NCI-H2171 treated with DMSO at 0.1 percent for 48 hours (cell line): ENCODE measurements around the gene MAPK8IP1.
"Not testable (repeated sequence)": the region's sequence is repeated elsewhere in the genome, so short reads cannot be mapped to it uniquely, and the experiment has no call there.

ENCODE experiments used
- DNase-seq: peaks from one replicate; lab custom pipeline; 2025; lab: John Stamatoyannopoulos, UW

MAPK8IP1 gene

DNA sequence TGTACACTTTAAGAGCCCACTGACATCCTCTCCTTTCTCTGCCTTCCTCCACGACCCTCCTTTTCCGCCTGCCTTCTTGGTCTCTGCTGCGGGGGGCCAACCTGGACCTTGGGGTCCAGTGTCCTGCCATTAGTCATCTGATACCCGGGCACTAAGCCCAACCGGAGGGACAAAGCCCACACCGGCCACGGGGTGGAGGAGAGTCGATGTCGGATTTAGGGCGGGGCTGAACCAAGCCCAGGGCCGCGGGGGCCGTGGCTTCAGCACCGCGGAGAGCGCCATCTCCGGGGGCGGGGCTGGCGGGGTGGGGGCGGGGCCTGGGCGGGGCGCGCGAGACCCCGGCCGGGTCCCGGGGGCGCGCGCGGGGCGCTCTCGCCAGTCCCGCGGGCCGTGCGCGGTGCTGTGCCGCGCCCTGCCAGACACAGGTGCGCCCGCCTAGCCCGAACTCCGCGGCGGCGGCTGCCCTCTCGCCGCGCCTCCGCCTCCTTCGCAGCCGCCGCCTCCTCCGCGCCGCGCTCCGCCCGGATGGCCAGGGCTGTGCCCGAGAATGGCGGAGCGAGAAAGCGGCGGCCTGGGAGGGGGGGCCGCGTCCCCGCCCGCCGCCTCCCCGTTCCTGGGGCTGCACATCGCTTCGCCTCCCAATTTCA, at the start of gene MAPK8IP1:
TSS of gene MAPK8IP1 (plus strand) at position 378 of the 647 bp plus-strand sequence. CDS start at position 548, 170 bp downstream.
- peak; percentile 73 for DNase-seq

- DNase-seq, result no peak
Observed at GRCh38 chr11:45839204-45839603, 46.2 kb upstream of the MAPK8IP1 start.

DNA sequence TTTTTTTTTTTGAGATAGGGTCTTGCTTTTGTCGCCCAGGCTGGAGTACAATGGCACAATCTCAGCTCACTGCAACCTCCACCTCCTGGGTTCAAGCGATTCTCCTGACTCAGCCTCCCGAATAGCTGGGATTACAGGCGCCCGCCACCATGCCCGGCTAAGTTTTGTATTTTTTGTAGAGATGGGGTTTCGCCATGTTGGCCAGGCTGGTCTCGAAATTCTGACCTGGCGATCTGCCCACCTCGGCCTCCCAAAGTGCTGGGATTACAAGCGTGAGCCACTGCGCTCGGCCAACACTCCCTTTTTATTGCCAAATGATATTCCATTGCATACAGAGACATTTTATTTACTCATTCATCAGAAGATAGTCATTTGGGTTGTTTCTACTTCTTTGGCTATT, 45.2 kb upstream of the MAPK8IP1 start:
- DNase-seq, result not testable (repeated sequence)

GRCh38 chr11:45843158-45843924, 42.1 kb upstream of the MAPK8IP1 start:
- DNase-seq, result peak; percentile 84

- no peak for DNase-seq
Observed at GRCh38 chr11:45844822-45845578, 40.5 kb upstream of the MAPK8IP1 start.

DNA sequence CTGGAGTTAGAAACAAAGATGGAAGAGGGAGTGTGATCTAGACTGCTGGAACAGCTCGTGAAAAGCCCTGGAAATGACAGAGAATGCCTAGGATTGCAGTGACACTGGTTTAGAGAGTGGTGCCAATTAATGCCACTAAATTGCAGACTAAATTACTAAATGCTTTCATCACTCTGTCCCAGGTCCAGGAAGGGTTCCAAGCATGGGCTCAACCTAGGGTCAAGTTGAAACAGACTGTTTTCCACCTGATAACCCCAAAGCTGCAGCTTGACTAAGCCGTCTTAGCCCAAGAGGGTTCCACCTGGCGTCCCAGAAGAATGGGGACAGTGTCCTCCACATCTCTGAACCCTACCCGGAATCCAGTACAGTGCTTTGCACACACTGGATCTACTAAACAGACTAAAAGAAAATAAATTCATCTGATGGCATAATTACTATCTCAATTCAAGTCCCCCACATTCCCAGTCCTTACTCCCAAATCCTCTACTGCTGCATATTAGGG, 39.2 kb upstream of the MAPK8IP1 start:
- DNase-seq, result no peak

- DNase-seq, result peak; percentile 93
Observed at GRCh38 chr11:45846974-45847910, 38.2 kb upstream of the MAPK8IP1 start, which contains the start of gene CRY2. CRY2 (plus strand) TSS chr11:45847475; CDS start chr11:45847491, 16 bp downstream.

GRCh38 chr11:45847911-45848316, 37.5 kb upstream of the MAPK8IP1 start:
- peak; percentile 42 for DNase-seq

DNA sequence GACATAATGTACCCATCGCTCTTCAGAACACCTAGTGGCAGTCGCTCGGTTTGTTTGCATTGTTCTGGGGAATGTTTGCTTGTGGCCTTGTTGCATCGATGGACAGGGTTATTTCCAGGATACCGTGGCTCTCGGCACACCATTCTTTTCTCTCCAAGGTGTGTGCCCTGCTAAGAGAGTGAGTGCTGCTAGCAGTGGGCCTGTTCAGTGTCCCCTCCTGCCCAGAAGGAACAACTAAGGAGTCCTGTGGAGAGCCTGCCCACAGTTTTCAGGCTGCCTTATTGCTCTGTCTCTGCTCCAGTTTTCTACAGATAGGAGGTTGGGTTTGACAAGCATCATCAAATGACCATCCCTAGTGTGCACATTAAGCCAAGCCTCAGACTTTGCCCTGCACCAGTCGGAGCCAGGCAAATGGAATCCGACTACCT, 36.8 kb upstream of the MAPK8IP1 start:
- no peak for DNase-seq

- DNase-seq, result no peak
Observed at GRCh38 chr11:45850446-45850845, 35.0 kb upstream of the MAPK8IP1 start.

DNA sequence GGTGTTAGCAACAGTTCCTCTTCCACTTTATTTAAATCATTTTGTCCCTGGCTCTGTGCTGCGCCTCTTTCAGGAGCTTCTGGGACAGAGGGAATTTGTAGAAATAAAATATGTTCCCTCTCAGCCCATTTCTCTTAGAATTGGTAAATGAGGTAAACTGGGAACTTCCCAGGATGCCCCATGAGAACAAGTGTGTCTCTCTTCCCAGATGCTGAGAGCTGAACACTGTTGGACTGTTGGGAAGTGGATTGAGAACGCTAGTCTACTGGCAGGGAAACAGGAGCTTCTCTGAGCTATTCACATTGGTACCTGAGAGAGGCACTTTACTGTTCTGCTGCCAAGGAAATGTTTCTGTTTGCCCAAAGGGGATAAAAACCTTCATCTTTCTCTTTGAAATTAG, 34.2 kb upstream of the MAPK8IP1 start:
- no peak for DNase-seq

GRCh38 chr11:45852018-45852711, 33.3 kb upstream of the MAPK8IP1 start:
- DNase-seq, result no peak

GRCh38 chr11:45852712-45853101, 32.7 kb upstream of the MAPK8IP1 start:
- no peak for DNase-seq

DNA sequence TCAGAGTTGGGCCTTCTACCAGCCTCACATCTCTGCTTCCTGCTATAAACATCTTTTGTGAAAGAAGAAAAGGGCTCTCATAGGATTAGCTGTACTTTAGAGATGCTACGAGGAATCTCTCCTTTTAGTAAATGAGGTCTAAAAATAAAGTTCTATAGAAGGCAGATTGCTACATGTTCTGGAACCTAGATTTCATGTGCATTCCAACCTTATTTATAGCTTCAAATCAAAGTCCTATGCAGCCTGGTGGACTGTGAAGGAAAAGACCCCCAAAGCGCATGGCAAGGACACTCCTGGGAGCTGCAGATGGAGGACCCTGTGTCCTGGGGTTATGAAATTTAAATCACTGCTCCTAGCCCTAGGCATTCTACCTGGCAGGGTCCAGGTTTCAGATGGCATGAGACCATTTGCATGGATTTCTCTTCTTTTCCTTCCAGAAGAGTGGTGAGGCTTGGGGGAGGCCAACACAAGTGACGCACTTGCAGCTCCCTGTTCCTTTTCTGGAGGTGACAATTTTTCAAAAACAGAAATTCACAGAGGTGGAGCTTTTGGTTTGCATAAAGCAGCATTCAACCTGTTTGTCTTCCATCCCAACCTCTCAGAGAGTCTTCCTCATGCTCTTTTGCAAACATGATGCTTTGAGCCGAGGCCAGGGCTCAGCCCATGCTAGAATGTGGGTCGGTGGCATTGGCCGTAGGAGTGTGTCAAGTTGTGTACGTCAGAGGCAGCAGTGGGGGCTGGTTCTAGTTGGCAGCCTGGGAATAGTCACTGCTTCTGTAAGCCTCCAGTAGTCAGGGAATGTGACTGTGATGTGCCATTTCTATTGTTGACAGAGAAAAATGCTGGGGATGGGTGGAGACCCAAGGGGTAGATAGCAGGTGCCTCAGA, 31.9 kb upstream of the MAPK8IP1 start:
- no peak for DNase-seq

GRCh38 chr11:45855308-45855707, 30.1 kb upstream of the MAPK8IP1 start:
- DNase-seq, result no peak

DNA sequence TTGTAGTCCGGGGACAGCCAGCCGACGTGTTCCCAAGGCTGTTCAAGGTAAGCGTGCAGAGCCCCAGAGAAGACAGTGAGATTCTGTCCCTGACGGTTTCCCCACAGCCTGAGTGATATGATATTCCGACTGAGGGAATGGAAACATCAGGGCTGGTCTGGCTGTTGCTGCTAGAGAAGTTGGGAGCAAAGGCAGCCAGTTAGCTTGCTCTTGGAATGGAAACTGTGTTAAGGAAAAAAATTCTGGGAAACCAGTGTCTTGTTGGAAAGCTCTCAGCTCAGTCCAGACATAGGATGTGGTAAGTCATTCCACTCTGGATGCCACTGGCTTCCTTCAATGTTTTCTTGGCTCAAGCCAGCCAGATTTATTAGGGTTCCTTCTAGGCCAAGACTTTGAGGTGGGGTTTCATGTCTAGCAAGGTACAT, 29.4 kb upstream of the MAPK8IP1 start:
- no peak for DNase-seq

GRCh38 chr11:45857961-45858474, 27.4 kb upstream of the MAPK8IP1 start:
- DNase-seq, result peak; percentile 29

- no peak for DNase-seq
Observed at GRCh38 chr11:45858751-45859398, 26.6 kb upstream of the MAPK8IP1 start.

GRCh38 chr11:45859661-45860140, 25.8 kb upstream of the MAPK8IP1 start:
- DNase-seq, result peak; percentile 95
